Astrocyte (in vitro differentiated cells and primary cell): ENCODE measurements around the gene CFL1. TPM values are rescaled to one million over a fixed set of nuclear protein-coding genes. Genes with fewer than 3 reads are reported as not detected.
"Not testable (repeated sequence)": the region's sequence is repeated elsewhere in the genome, so short reads cannot be mapped to it uniquely, and the experiment has no call there.

Experiments used
- DNase-seq: peaks from one replicate; pipeline ENCODE4 v3.0.0-alpha.2; 2010; ENCODE audit warnings: low read depth
- FAIRE-seq: peaks from 2 replicates; lab custom pipeline; 2011; peaks lifted over from hg19 to GRCh38; lab: Jason Lieb, UNC
- H2AFZ ChIP-seq: 2 replicates; pipeline ENCODE4 v1.6.0; 2012; ENCODE audit warnings: low read depth, low read length, inconsistent platforms
- H3K27ac ChIP-seq: 2 replicates; pipeline ENCODE4 v1.5.1; 2011; ENCODE audit warnings: low read depth, low read length, inconsistent platforms
- H3K27me3 ChIP-seq: 2 replicates; pipeline ENCODE4 v1.6.0; 2011; ENCODE audit warnings: low read length, inconsistent platforms; ENCODE audit not compliant: insufficient read depth
- H3K36me3 ChIP-seq: 2 replicates; pipeline ENCODE4 v1.5.1; 2011; ENCODE audit warnings: low read length, inconsistent platforms; ENCODE audit not compliant: insufficient read depth
- H3K4me1 ChIP-seq: 2 replicates; pipeline ENCODE4 v1.5.1; 2011; ENCODE audit warnings: low read length, inconsistent platforms; ENCODE audit not compliant: insufficient read depth
- H3K4me2 ChIP-seq: 2 replicates; pipeline ENCODE4 v1.6.0; 2012; ENCODE audit warnings: low read length, inconsistent platforms
- H3K4me3 ChIP-seq: 2 replicates; pipeline ENCODE4 v1.5.1; 2011; ENCODE audit warnings: low read depth, mild to moderate bottlenecking, low read length, inconsistent platforms; ENCODE audit not compliant: insufficient read depth
- H3K79me2 ChIP-seq: 2 replicates; pipeline ENCODE4 v1.6.0; 2012; ENCODE audit warnings: mild to moderate bottlenecking, low read length, inconsistent platforms; ENCODE audit not compliant: insufficient read depth
- H3K9ac ChIP-seq: 2 replicates; pipeline ENCODE4 v1.6.0; 2012; ENCODE audit warnings: mild to moderate bottlenecking, low read length, inconsistent platforms
- H3K9me3 ChIP-seq: 2 replicates; pipeline ENCODE4 v1.5.1; 2012; ENCODE audit warnings: low read depth, mild to moderate bottlenecking, low read length, inconsistent platforms; ENCODE audit not compliant: insufficient read depth
- H4K20me1 ChIP-seq: 2 replicates; pipeline ENCODE4 v1.6.0; 2012; ENCODE audit warnings: low read length, inconsistent platforms; ENCODE audit not compliant: insufficient read depth
- H3K27ac Mint-ChIP-seq: one replicate; pipeline ENCODE4 v1.8.0; 2021; ENCODE audit warnings: mild to moderate bottlenecking, mixed read lengths; ENCODE audit not compliant: unreplicated experiment
- H3K27me3 Mint-ChIP-seq: one replicate; pipeline ENCODE4 v1.8.0; 2021; ENCODE audit warnings: low read depth, mixed read lengths; ENCODE audit not compliant: unreplicated experiment
- H3K36me3 Mint-ChIP-seq: one replicate; pipeline ENCODE4 v1.8.0; 2021; ENCODE audit warnings: low read depth, mixed read lengths; ENCODE audit not compliant: unreplicated experiment
- H3K4me1 Mint-ChIP-seq: one replicate; pipeline ENCODE4 v1.8.0; 2021; ENCODE audit warnings: low read depth, mixed read lengths; ENCODE audit not compliant: unreplicated experiment
- H3K4me3 Mint-ChIP-seq: one replicate; pipeline ENCODE4 v1.8.0; 2021; ENCODE audit warnings: mild to moderate bottlenecking, moderate library complexity, mixed read lengths; ENCODE audit not compliant: unreplicated experiment
- H3K9me3 Mint-ChIP-seq: one replicate; pipeline ENCODE4 v1.8.0; 2021; ENCODE audit warnings: mild to moderate bottlenecking, mixed read lengths; ENCODE audit not compliant: unreplicated experiment
- EZH2 ChIP-seq: IDR thresholded peaks from 2 replicates; pipeline ENCODE4 v1.6.1; 2012; ENCODE audit warnings: mild to moderate bottlenecking, low read length, inconsistent platforms; ENCODE audit not compliant: insufficient read depth
- total RNA-seq: library from RNA; stranded (reverse); gene quantifications from 2 replicates; pipeline ENCODE4 v1.2.1, GENCODE V29; 2021
- TF ChIP-seq, protein P1 (sequence below): IDR thresholded peaks from 2 replicates; pipeline ENCODE4 v1.5.1; 2011; ENCODE audit warnings: low read depth, mild to moderate bottlenecking, inconsistent platforms, low read length, moderate library complexity; ENCODE audit not compliant: insufficient read depth

The CFL1 gene
- total RNA-seq, 1 donor from 2014 or later = 1,931 TPM

DNA sequence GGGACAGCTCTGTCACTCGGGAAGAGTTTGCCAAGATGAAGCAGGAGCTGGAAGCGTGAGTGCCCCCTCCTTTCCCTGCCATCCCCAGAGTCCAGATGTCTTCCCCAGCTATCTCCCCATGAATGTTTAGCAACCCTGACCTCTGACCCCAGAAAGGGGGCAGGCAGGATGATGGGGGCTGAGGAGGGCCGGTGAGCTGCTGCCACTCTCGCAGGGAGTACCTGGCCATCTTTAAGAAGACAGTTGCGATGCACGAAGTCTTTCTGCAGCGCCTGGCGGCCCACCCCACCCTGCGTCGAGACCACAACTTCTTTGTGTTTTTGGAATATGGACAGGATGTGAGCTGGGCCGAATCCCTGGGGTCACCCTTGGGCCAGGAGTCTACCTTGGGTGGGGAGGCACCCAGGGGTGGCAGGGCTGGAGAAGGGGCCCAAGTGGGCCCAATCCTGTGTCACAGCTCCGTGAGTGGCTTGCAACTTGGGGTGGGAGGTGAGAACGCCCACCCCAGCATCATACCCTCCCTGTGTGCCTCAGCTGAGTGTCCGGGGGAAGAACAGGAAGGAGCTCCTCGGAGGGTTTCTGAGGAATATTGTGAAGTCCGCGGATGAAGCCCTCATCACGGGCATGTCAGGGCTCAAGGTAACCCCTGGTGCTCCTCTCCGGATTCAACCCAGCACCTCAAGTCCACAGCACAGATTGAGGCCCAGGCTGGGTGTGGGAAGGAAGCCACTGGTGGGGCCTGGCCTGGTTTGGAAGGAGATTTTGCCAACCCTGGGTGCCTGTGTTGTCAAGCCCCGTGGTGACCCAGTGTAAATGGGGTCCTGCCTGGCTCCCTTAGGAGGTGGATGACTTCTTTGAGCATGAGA lies 7.5 kb downstream of the CFL1 start:
- H3K27ac ChIP-seq = no peak overlapping the region
- H3K9ac ChIP-seq = no peak overlapping the region
- no peaks in the 10 kb centered on the region for H3K9me3 Mint-ChIP-seq
- TF ChIP-seq EZH2 = no peak
- TF ChIP-seq, protein P1, sequence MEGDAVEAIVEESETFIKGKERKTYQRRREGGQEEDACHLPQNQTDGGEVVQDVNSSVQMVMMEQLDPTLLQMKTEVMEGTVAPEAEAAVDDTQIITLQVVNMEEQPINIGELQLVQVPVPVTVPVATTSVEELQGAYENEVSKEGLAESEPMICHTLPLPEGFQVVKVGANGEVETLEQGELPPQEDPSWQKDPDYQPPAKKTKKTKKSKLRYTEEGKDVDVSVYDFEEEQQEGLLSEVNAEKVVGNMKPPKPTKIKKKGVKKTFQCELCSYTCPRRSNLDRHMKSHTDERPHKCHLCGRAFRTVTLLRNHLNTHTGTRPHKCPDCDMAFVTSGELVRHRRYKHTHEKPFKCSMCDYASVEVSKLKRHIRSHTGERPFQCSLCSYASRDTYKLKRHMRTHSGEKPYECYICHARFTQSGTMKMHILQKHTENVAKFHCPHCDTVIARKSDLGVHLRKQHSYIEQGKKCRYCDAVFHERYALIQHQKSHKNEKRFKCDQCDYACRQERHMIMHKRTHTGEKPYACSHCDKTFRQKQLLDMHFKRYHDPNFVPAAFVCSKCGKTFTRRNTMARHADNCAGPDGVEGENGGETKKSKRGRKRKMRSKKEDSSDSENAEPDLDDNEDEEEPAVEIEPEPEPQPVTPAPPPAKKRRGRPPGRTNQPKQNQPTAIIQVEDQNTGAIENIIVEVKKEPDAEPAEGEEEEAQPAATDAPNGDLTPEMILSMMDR = no peak
- peaks cover 2% of the 10 kb centered on the region for H3K4me1 ChIP-seq
- no peak for DNase-seq
- peaks cover 33% of the 10 kb centered on the region for H3K4me1 Mint-ChIP-seq
- no peak overlapping the region for H3K27ac Mint-ChIP-seq
- no peak for FAIRE-seq
- H3K4me2 ChIP-seq = no peak overlapping the region
- H3K9me3 ChIP-seq = no peaks in the 10 kb centered on the region
- peaks cover 50% of the 10 kb centered on the region for H4K20me1 ChIP-seq
- peaks cover 25% of the 10 kb centered on the region for H3K79me2 ChIP-seq
- no peak overlapping the region for H3K4me3 Mint-ChIP-seq
- no peak overlapping the region for H3K4me3 ChIP-seq
- H2AFZ ChIP-seq = no peak overlapping the region
- H3K27me3 Mint-ChIP-seq = peaks cover 4% of the 10 kb centered on the region
- peaks cover 24% of the 10 kb centered on the region for H3K36me3 ChIP-seq
- no peaks in the 10 kb centered on the region for H3K27me3 ChIP-seq
- H3K36me3 Mint-ChIP-seq = peaks cover 32% of the 10 kb centered on the region

DNA sequence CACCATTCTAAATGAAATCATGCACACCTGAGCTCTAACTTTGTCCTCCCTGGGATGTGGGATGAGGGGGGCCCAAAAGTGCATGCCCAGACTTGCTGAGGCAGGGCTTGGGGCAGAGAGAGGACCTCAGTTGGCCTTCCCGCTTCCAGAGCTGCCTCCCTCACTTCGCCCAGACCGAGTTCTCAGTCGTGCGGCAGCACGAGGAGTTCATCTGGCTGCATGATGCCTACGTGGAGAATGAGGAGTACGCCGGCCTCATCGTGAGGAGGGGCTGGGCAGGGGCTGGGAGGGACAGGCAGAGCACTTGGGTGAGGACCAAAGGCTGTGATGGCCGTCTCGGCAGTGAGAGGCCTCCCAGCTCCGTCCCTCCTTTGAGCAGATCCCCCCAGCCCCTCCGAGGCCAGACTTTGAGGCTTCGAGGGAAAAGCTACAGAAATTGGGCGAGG lies 8.2 kb downstream of the CFL1 start:
- DNase-seq (no peak), FAIRE-seq (no peak)
- peaks cover 19% of the 10 kb centered on the region for H3K79me2 ChIP-seq
- H3K4me1 ChIP-seq = no peaks in the 10 kb centered on the region
- TF ChIP-seq, protein P1 = no peak
- TF ChIP-seq EZH2 = no peak
- H3K27ac ChIP-seq = no peak overlapping the region
- Mint-ChIP-seq H3K27me3 (peaks cover 4% of the 10 kb centered on the region), H3K4me3 (no peak overlapping the region), H3K9me3 (no peaks in the 10 kb centered on the region), H3K27ac (no peak overlapping the region), H3K4me1 (peaks cover 29% of the 10 kb centered on the region), H3K36me3 (peaks cover 30% of the 10 kb centered on the region)
- no peaks in the 10 kb centered on the region for H3K9me3 ChIP-seq
- H4K20me1 ChIP-seq = peaks cover 43% of the 10 kb centered on the region
- no peaks in the 10 kb centered on the region for H3K27me3 ChIP-seq
- no peak overlapping the region for H3K9ac ChIP-seq
- no peak overlapping the region for H2AFZ ChIP-seq
- H3K4me2 ChIP-seq = no peak overlapping the region
- no peak overlapping the region for H3K4me3 ChIP-seq
- peaks cover 22% of the 10 kb centered on the region for H3K36me3 ChIP-seq

DNA sequence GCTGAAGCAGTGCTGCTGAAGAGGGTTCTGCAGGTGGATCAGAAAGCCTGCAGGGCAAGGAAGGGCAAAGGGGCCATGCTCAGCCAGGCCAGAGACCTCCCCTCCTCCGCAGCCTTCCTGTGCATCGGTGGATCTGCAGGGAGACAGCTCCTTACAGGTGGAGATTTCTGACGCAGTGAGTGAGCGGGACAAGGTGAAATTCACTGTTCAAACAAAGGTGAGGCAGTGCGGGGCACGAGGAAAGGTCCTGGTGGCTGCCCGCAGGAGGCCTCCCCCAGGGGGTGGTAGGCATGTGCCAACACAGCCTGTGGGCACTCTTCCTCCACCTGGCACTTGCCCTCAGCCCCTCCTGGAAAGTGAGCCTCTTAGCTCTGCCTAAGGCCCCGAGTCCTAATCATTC lies 8.6 kb downstream of the CFL1 start:
- no peak overlapping the region for H2AFZ ChIP-seq
- peaks cover 25% of the 10 kb centered on the region for H3K4me1 Mint-ChIP-seq

DNA sequence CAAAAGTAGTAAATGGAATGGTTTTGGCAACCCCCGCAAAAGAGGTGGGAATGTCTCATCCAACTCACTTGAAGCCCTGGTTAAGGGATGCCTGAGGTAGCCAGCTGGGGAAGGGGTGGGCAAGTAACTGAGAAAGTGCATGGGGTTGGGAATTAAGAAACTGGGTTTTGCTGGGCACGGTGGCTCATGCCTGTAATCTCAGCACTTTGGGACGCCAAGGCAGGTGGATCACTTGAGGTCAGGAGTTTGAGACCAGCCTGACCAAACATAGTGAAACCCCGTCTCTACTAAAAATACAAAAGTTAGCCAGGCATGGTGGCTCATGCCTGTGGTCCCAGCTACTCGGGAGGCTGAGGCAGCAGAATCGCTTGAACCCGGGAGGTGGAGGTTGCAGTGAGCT lies 9.3 kb downstream of the CFL1 start:
- not testable (repeated sequence) for H3K9me3 Mint-ChIP-seq, H3K27me3 ChIP-seq, H3K4me3 ChIP-seq, H2AFZ ChIP-seq, H3K4me1 ChIP-seq, H3K9me3 ChIP-seq, H3K79me2 ChIP-seq, FAIRE-seq, H3K27ac ChIP-seq, H3K27ac Mint-ChIP-seq, H3K4me2 ChIP-seq, H3K9ac ChIP-seq, H3K4me3 Mint-ChIP-seq, DNase-seq, H3K27me3 Mint-ChIP-seq
- H3K36me3 ChIP-seq = peaks cover 11% of the 10 kb centered on the region
- H3K4me1 Mint-ChIP-seq = peaks cover 18% of the 10 kb centered on the region
- H3K36me3 Mint-ChIP-seq = peaks cover 20% of the 10 kb centered on the region
- peaks cover 32% of the 10 kb centered on the region for H4K20me1 ChIP-seq

More for the DNA sequence above, 8.6 kb downstream of the CFL1 start:
- Histone ChIP-seq H3K4me2 (no peak overlapping the region), H3K9ac (no peak overlapping the region), H4K20me1 (peaks cover 39% of the 10 kb centered on the region), H3K27ac (no peak overlapping the region), H3K9me3 (no peaks in the 10 kb centered on the region), H3K4me1 (no peaks in the 10 kb centered on the region), H3K27me3 (no peaks in the 10 kb centered on the region), H3K79me2 (peaks cover 15% of the 10 kb centered on the region), H3K4me3 (no peak overlapping the region), H3K36me3 (peaks cover 18% of the 10 kb centered on the region)
- Mint-ChIP-seq H3K27ac (no peak overlapping the region), H3K9me3 (no peaks in the 10 kb centered on the region), H3K27me3 (peaks cover 4% of the 10 kb centered on the region), H3K4me3 (no peak overlapping the region), H3K36me3 (peaks cover 26% of the 10 kb centered on the region)
- TF ChIP-seq, protein P1 = no peak
- no peak for TF ChIP-seq EZH2
- DNase-seq (no peak), FAIRE-seq (no peak)
